Erythroblast (primary cell): ENCODE measurements around the gene RNF112.

Experiments
- GATA1 ChIP-seq: IDR thresholded peaks from 2 replicates; pipeline ENCODE4 v1.6.1; 2011; ENCODE audit warnings: low read depth, mild to moderate bottlenecking, control low read depth, low read length, moderate library complexity
- POLR2A ChIP-seq: IDR thresholded peaks from 2 replicates; pipeline ENCODE4 v1.6.1; 2011; ENCODE audit warnings: mild to moderate bottlenecking, low read length

- TF ChIP-seq POLR2A (no peak), GATA1 (no peak)
Measured at GRCh38 chr17:19363460-19364035, 47.5 kb upstream of the RNF112 start.
